ENCODE measurements around the gene GPR62. TPM values are rescaled to one million over a fixed set of nuclear protein-coding genes. Genes with fewer than 3 reads are reported as not detected.

Gene GPR62
- total and polyA plus RNA-seq, 2 of the 8 experiments (the other 6 are each of a cell fraction or from before 2014, with no cell fraction given), result 0.22 to 0.29 TPM

- Histone ChIP-seq H2BK12ac (ENCODE audit: low read depth, low read length) (no peak overlapping the region), H3K27me3 (replicated peaks in 1 of 4; ENCODE audit: control insufficient read depth in 3 of 4, extremely low read depth in 1 of 4, insufficient read depth in 3 of 4, low read length in 3 of 4) (no peaks in the 10 kb centered on the region), H2BK120ac (replicated peaks; ENCODE audit: low read depth, low read length) (no peak overlapping the region), H4K91ac (replicated peaks; ENCODE audit: insufficient read length, low read length) (no peak overlapping the region), H3K79me2 (ENCODE audit: control insufficient read depth in 1 of 2, insufficient read depth in 2 of 2, low read length in 2 of 2) (peaks cover 0 to 28% of the 10 kb centered on the region in 2 experiments; a peak in 3 of 4 replicates), H3K36me3 (ENCODE audit: control insufficient read depth in 2 of 4, insufficient read depth in 4 of 4, low read length in 3 of 4) (peaks cover 26 to 47% (median 41%) of the 10 kb centered on the region in 4 experiments), H2BK5ac (ENCODE audit: low read depth, low read length) (no peak overlapping the region), H3K4me3 (ENCODE audit: extremely low read depth in 1 of 4, insufficient read depth in 2 of 4, low read depth in 3 of 4, low read length in 4 of 4) (no peak overlapping the region), H3K23ac (ENCODE audit: insufficient read length) (no peak overlapping the region), H3K4me2 (ENCODE audit: insufficient read depth in 1 of 2, low read depth in 2 of 2, low read length in 2 of 2) (no peak overlapping the region), H3K9me3 (ENCODE audit: insufficient read depth in 2 of 2, low read depth in 1 of 2, low read length in 1 of 2) (no peaks in the 10 kb centered on the region), H4K5ac (ENCODE audit: insufficient read length, low read depth, low read length) (no peak overlapping the region), H3K4me1 (replicated peaks in 1 of 4; ENCODE audit: control insufficient read depth in 3 of 4, insufficient read depth in 4 of 4, low read length in 3 of 4) (peaks cover 0 to 8% (median 4%) of the 10 kb centered on the region in 4 experiments; a peak in 5 of 7 replicates), H4K8ac (ENCODE audit: extremely low read depth, insufficient read depth, low read length) (no peak overlapping the region), H3K27ac (ENCODE audit: low read depth, low read length) (no peak overlapping the region), H2BK20ac (ENCODE audit: low read length) (no peak overlapping the region), H2AK5ac (ENCODE audit: low read depth, low read length) (no peak overlapping the region), H3K18ac (ENCODE audit: extremely low read depth, low read length) (no peak overlapping the region), H2BK15ac (ENCODE audit: low read length) (no peak overlapping the region), H3K23me2 (ENCODE audit: low read depth, low read length) (peaks cover 5% of the 10 kb centered on the region; the same call in 1 of the 2 replicates), H3K9ac (replicated peaks in 1 of 4; ENCODE audit: extremely low read depth in 1 of 4, low read depth in 3 of 4, low read length in 3 of 4) (no peak overlapping the region), H3K56ac (replicated peaks; ENCODE audit: insufficient read length, low read depth, low read length) (no peak overlapping the region), H3K4ac (replicated peaks; ENCODE audit: insufficient read length, low read depth, low read length) (no peak overlapping the region), H3K79me1 (ENCODE audit: low read depth, low read length) (peaks cover 12% of the 10 kb centered on the region), H3K14ac (ENCODE audit: insufficient read length) (no peak overlapping the region), H2AFZ (ENCODE audit: low read length) (no peak overlapping the region), H4K20me1 (replicated peaks in 1 of 2; ENCODE audit: control insufficient read depth in 1 of 2, insufficient read depth in 2 of 2, low read length in 2 of 2) (peaks cover 3 to 38% of the 10 kb centered on the region in 2 experiments)
- ChIA-PET POLR2A (ENCODE audit: partially characterized antibody) (interaction anchor here (0.5 to 2.0 kb wide), 6 partner anchors 9 to 1343 kb away, joined by 3 to 5 read pairs (median 4); partner anchors contain the start of gene RPL29), CTCF (ENCODE audit: partially characterized antibody) (interaction anchor here (1.1 to 1.7 kb wide), 3 partner anchors 14 to 116 kb away, joined by 3 to 7 read pairs (median 7); no protein-coding TSS in a partner anchor)
- FAIRE-seq, result no peak
- WGBS, 2 experiments (ENCODE audit: extremely low coverage in 1 of 2, insufficient coverage in 1 of 2, insufficient read length in 1 of 2, insufficient replicate concordance in 2 of 2, low coverage in 1 of 2, low lambda C conversion rate in 2 of 2, missing lambda C conversion rate in 1 of 2), result 91% methylated on average over 23 of the region's 25 CpGs; no CpG with 5 or more reads in 1 of the 2 experiments
- no peak for DNase-seq (ENCODE audit: low read depth in 1 of 2, low spot score in 2 of 2)
- TF ChIP-seq ASH2L (IDR thresholded peaks at IDR 0.05; ENCODE audit: low read length) (no peak), JUND (IDR thresholded peaks at IDR 0.05; ENCODE audit: low read length) (no peak), SAP30 (IDR thresholded peaks at IDR 0.05; ENCODE audit: insufficient read depth, insufficient replicate concordance, low read length) (no peak), KDM5A (IDR thresholded peaks at IDR 0.05; ENCODE audit: low read length) (no peak), ATF3 (IDR thresholded peaks at IDR 0.05; ENCODE audit: insufficient read depth, low read depth, low read length) (no peak), TEAD4 (IDR thresholded peaks at IDR 0.05; ENCODE audit: low read depth, low read length) (no peak), CHD2 (IDR thresholded peaks at IDR 0.05; ENCODE audit: low read length) (no peak), NANOG (IDR thresholded peaks at IDR 0.05; ENCODE audit: insufficient read depth, low read depth, low read length, poor library complexity, severe bottlenecking) (no peak), JUN (IDR thresholded peaks at IDR 0.05; ENCODE audit: low read depth, low read length) (no peak), TAF7 (optimal IDR thresholded peaks at IDR 0.05; ENCODE audit: borderline replicate concordance, low read depth, low read length) (no peak), POU5F1 (IDR thresholded peaks at IDR 0.05; ENCODE audit: low read depth, low read length) (no peak)
Observed at GRCh38 chr3:51935886-51936755, 19.1 kb upstream of the GPR62 start.

Measured in H1 (cell line).